HFFc6 (cell line): ENCODE data around the gene KCND2. TPM values are rescaled to one million over a fixed set of nuclear protein-coding genes. Genes with fewer than 3 reads are reported as not detected.

Source experiments
- DNase-seq: peaks from one replicate; pipeline ENCODE4 v3.0.0-alpha.2; 2018
- H3K27ac Mint-ChIP-seq: 2 replicates; pipeline ENCODE4 v1.8.0; 2020; ENCODE audit warnings: mild to moderate bottlenecking, mixed read lengths
- H3K27me3 Mint-ChIP-seq: 2 replicates; pipeline ENCODE4 v1.8.0; 2021; ENCODE audit warnings: mild to moderate bottlenecking, moderate library complexity, mixed read lengths; ENCODE audit not compliant: insufficient read depth
- H3K36me3 Mint-ChIP-seq: 2 replicates; pipeline ENCODE4 v1.8.0; 2021; ENCODE audit warnings: low read depth, mixed read lengths
- H3K4me1 Mint-ChIP-seq: 2 replicates; pipeline ENCODE4 v1.8.0; 2020; ENCODE audit warnings: low read depth, mixed read lengths
- H3K4me3 Mint-ChIP-seq: 2 replicates; pipeline ENCODE4 v1.8.0; 2020; ENCODE audit warnings: mild to moderate bottlenecking, moderate library complexity, mixed read lengths
- H3K9me3 Mint-ChIP-seq: 2 replicates; pipeline ENCODE4 v1.8.0; 2020; ENCODE audit warnings: mild to moderate bottlenecking, mixed read lengths
- total RNA-seq, 6 experiments: library from RNA; stranded (reverse); fragmentation: NEBNext Ultra II Directional; extraction: Animal tissue kit (Norgen Biotek cat#: 25700); gene quantifications; 2 replicates in 1 of 6; 3 replicates in 5 of 6; pipeline ENCODE4 v1.2.3, GENCODE V29; 2021
- TF ChIP-seq, protein P1 (sequence below): fragments of 200-600 bp; sonication (generic); IDR thresholded peaks from 2 replicates; pipeline ENCODE4 v1.5.0; 2021; ENCODE audit warnings: antibody characterized with exemption, mild to moderate bottlenecking

The KCND2 gene
- total RNA-seq, 6 experiments from 2014 or later, result not detected

DNA sequence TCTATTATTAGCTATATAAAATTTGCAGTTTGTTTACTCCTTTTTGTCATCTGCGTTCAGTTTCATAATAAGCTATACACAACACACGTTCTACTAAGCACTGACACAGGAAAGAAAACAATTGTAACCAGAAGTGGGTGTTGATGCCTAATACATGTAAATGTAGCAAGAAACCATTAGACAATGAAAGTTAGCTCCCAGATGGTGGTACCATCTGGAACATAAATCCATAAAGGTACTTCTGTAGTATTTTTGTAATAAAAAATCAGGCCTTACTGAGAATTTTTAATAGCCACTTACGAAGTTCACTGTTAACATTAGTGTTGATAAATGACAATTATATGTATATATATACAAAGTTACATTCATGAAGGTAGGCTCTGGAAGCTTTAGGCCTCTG, 194.7 kb downstream of the KCND2 start:
- no peak overlapping the region for H3K4me3 Mint-ChIP-seq
- TF ChIP-seq, protein P1, sequence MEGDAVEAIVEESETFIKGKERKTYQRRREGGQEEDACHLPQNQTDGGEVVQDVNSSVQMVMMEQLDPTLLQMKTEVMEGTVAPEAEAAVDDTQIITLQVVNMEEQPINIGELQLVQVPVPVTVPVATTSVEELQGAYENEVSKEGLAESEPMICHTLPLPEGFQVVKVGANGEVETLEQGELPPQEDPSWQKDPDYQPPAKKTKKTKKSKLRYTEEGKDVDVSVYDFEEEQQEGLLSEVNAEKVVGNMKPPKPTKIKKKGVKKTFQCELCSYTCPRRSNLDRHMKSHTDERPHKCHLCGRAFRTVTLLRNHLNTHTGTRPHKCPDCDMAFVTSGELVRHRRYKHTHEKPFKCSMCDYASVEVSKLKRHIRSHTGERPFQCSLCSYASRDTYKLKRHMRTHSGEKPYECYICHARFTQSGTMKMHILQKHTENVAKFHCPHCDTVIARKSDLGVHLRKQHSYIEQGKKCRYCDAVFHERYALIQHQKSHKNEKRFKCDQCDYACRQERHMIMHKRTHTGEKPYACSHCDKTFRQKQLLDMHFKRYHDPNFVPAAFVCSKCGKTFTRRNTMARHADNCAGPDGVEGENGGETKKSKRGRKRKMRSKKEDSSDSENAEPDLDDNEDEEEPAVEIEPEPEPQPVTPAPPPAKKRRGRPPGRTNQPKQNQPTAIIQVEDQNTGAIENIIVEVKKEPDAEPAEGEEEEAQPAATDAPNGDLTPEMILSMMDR, result no peak
- H3K36me3 Mint-ChIP-seq, result no peaks in the 10 kb centered on the region
- no peaks in the 10 kb centered on the region for H3K27me3 Mint-ChIP-seq
- no peak overlapping the region for H3K27ac Mint-ChIP-seq
- H3K4me1 Mint-ChIP-seq, result no peaks in the 10 kb centered on the region
- no peak for DNase-seq
- peaks cover 25% of the 10 kb centered on the region for H3K9me3 Mint-ChIP-seq

DNA sequence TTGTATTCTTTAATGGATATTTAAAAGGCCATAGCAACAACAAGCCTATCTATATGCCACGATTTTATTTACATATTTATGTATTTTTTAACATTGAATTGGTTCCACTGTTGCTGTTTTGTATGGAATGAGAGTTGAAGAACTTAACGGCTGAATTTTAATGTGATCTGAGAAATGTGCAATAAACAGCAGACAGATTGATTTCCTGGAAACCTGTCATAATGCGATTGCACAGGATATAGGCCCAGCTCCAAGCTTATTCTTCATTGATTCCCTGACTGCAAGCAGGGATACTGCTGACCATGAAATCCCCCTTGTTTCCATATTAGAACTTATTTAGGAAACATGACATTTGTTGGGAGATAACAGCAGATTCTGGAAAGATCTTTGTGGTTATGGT, 195.6 kb downstream of the KCND2 start:
- TF ChIP-seq, protein P1, result no peak

DNA sequence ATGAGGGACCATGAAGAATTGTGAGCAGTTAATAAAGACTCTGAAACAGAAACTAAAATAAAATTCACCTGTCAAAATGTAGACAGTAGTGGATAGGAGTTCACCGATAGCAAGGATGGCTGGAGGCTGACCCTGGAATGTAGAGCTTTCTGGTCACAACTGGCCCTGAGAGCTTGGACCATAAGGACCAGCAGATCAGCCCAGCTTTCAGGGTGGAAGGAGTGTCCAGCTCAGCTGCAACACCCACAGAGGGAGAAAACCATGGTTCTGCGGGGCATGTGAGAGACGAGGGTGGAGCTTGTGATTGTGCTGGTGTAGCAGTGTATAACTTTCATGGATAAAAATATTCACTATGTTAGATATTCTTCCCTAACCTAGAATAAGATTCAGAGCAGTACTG, 199.9 kb downstream of the KCND2 start:
- no peak for DNase-seq
- TF ChIP-seq, protein P1, result no peak
- Mint-ChIP-seq H3K4me1 (no peaks in the 10 kb centered on the region), H3K27me3 (no peaks in the 10 kb centered on the region; the same call in 1 of the 2 replicates), H3K27ac (no peak overlapping the region), H3K9me3 (peaks cover 28% of the 10 kb centered on the region), H3K36me3 (no peaks in the 10 kb centered on the region), H3K4me3 (no peak overlapping the region)

More for the DNA sequence above, 195.6 kb downstream of the KCND2 start:
- Mint-ChIP-seq H3K27ac (no peak overlapping the region), H3K27me3 (no peaks in the 10 kb centered on the region; the same call in 1 of the 2 replicates), H3K4me3 (no peak overlapping the region), H3K36me3 (no peaks in the 10 kb centered on the region), H3K9me3 (peaks cover 32% of the 10 kb centered on the region), H3K4me1 (no peaks in the 10 kb centered on the region)
- no peak for DNase-seq

DNA sequence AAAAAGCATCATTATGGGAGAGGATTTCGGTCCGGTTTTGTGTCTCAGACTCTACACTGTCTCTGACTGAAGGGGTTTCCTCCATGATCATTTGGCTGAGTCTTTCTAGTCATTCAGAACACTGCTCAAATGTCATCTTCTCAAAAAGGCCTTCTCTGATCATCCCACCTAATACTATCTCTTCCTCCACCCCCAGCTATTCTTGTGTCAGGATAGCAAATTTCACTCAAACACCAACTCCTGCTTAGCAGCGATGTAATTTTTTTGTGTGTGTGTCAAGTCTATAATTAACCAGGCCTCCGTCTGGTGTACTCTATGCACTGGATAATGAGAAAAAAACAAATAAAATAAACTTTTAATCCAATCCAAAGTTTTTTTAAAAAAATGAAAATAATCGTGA, 200.4 kb downstream of the KCND2 start:
- H3K4me1 Mint-ChIP-seq, result no peaks in the 10 kb centered on the region
- H3K27ac Mint-ChIP-seq, result no peak overlapping the region
- no peak for DNase-seq
- no peaks in the 10 kb centered on the region for H3K36me3 Mint-ChIP-seq
- peaks cover 28% of the 10 kb centered on the region for H3K9me3 Mint-ChIP-seq
- no peaks in the 10 kb centered on the region; the same call in 1 of the 2 replicates for H3K27me3 Mint-ChIP-seq
- H3K4me3 Mint-ChIP-seq, result no peak overlapping the region
- TF ChIP-seq, protein P1, result no peak

DNA sequence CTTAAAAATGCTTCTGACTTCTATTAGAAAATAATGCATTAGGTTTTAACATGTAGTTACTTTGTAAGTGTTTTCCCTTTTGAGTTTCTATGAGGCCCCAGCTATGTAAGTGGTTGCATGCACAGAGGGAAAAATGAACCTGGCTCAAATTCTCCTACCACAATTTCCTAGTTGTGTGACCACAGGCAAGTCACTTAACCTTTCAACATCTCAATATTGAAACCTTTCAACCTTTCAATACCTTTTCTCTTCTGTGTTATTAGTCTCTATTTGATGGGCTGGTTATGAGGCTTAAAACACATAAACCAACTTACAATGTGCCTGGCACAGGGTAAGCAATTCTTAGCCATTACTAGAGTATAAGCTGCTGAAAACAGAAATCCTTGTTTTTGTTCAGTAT, 203.0 kb downstream of the KCND2 start:
- TF ChIP-seq, protein P1, result no peak

DNA sequence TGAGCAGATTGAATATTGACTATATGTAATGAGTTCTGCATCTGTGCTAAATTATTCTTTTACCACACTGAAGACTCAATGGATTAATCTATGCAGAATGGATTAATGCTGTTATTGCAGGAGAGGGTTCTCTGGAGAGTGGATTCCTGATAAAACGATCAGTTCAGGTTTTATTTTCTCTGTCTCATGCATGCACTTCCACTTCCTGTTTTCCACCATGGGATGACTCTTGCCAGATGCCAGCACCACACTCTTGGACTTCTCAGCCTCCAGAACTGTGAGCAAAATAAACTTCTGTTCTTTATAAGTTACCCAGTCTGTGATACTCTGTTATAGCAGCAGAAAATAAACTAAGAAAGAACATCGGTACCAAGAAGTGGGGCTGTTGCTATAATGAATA, 207.5 kb downstream of the KCND2 start:
- Mint-ChIP-seq H3K27me3 (no peaks in the 10 kb centered on the region), H3K4me1 (no peaks in the 10 kb centered on the region), H3K36me3 (no peaks in the 10 kb centered on the region), H3K9me3 (peaks cover 12% of the 10 kb centered on the region), H3K4me3 (no peak overlapping the region), H3K27ac (no peak overlapping the region)
- no peak for DNase-seq
- TF ChIP-seq, protein P1, result no peak

More for the DNA sequence above, 203.0 kb downstream of the KCND2 start:
- Mint-ChIP-seq H3K36me3 (no peaks in the 10 kb centered on the region), H3K4me3 (no peak overlapping the region), H3K27ac (no peak overlapping the region), H3K27me3 (no peaks in the 10 kb centered on the region; the same call in 1 of the 2 replicates), H3K4me1 (no peaks in the 10 kb centered on the region), H3K9me3 (peaks cover 30% of the 10 kb centered on the region)
- no peak for DNase-seq
